HepG2 (cell line): Measurements from ENCODE around the gene EPC2. TPM values are rescaled to one million over a fixed set of nuclear protein-coding genes. Genes with fewer than 3 reads are reported as not detected.

ENCODE experiments used
- ATAD3A ChIP-seq: sonication (generic); formaldehyde crosslinking; IDR thresholded peaks from 2 replicates; pipeline ENCODE4 v1.4.0; 2020; ENCODE audit warnings: missing genetic modification reagents
- BCL6 ChIP-seq: IDR thresholded peaks from 2 replicates; pipeline ENCODE4 v1.6.1; 2016; ENCODE audit warnings: missing genetic modification reagents, missing compliant biosample characterization
- CREB3 ChIP-seq: sonication (generic); formaldehyde crosslinking; IDR thresholded peaks from 2 replicates; pipeline ENCODE4 v1.5.0; 2020; ENCODE audit warnings: missing genetic modification reagents
- FOSL1 ChIP-seq: sonication (generic); formaldehyde crosslinking; IDR thresholded peaks from 2 replicates; pipeline ENCODE4 v1.9.0; 2021; ENCODE audit warnings: missing genetic modification reagents, borderline replicate concordance
- JDP2 ChIP-seq: sonication (generic); formaldehyde crosslinking; IDR thresholded peaks from 2 replicates; pipeline ENCODE4 v1.8.1; 2022; ENCODE audit warnings: missing genetic modification reagents, borderline replicate concordance
- KMT2A ChIP-seq: sonication (generic); formaldehyde crosslinking; IDR thresholded peaks from 2 replicates; pipeline ENCODE4 v1.4.0; 2020; ENCODE audit warnings: missing genetic modification reagents
- LBX2 ChIP-seq: sonication (generic); formaldehyde crosslinking; IDR thresholded peaks from 2 replicates; pipeline ENCODE4 v1.5.0; 2020; ENCODE audit warnings: missing genetic modification reagents, mild to moderate bottlenecking, borderline replicate concordance
- PBX3 ChIP-seq: sonication (generic); formaldehyde crosslinking; IDR thresholded peaks from 2 replicates; pipeline ENCODE4 v1.8.1; 2023; ENCODE audit warnings: missing genetic modification reagents, inconsistent platforms, borderline replicate concordance
- TEF ChIP-seq: sonication (generic); formaldehyde crosslinking; IDR thresholded peaks from 2 replicates; pipeline ENCODE4 v1.5.0; 2020; ENCODE audit warnings: missing genetic modification reagents
- ZBED4 ChIP-seq: sonication (generic); formaldehyde crosslinking; IDR thresholded peaks from 2 replicates; pipeline ENCODE4 v1.4.0; 2020; ENCODE audit warnings: missing genetic modification reagents, borderline replicate concordance
- ZBTB25 ChIP-seq: IDR thresholded peaks from 2 replicates; pipeline ENCODE4 v1.6.1; 2018; ENCODE audit warnings: missing genetic modification reagents
- ZBTB7B ChIP-seq: sonication (generic); formaldehyde crosslinking; IDR thresholded peaks from 2 replicates; pipeline ENCODE4 v1.4.0; 2020; ENCODE audit warnings: missing genetic modification reagents
- ZKSCAN1 ChIP-seq: fragments of 150-350 bp; IDR thresholded peaks from 2 replicates; pipeline ENCODE4 v1.6.1; 2014; ENCODE audit warnings: low read length
- ZNF10 ChIP-seq: sonication (generic); formaldehyde crosslinking; IDR thresholded peaks from 2 replicates; pipeline ENCODE4 v1.4.0; 2020; ENCODE audit warnings: mild to moderate bottlenecking, low read depth, missing genetic modification reagents, borderline replicate concordance
- ZNF333 ChIP-seq: sonication (generic); formaldehyde crosslinking; IDR thresholded peaks from 2 replicates; pipeline ENCODE4 v1.4.0; 2020; ENCODE audit warnings: mild to moderate bottlenecking, missing genetic modification reagents, borderline replicate concordance
- ZNF564 ChIP-seq: sonication (generic); formaldehyde crosslinking; IDR thresholded peaks from 2 replicates; pipeline ENCODE4 v1.8.1; 2023; ENCODE audit warnings: mild to moderate bottlenecking, missing genetic modification reagents
- ZNF598 ChIP-seq: sonication (generic); formaldehyde crosslinking; IDR thresholded peaks from 2 replicates; pipeline ENCODE4 v1.5.1; 2020; ENCODE audit warnings: mild to moderate bottlenecking, missing genetic modification reagents, borderline replicate concordance
- ZNF639 ChIP-seq: conservative IDR thresholded peaks from 2 replicates; pipeline ENCODE4 v1.6.1; 2018; ENCODE audit warnings: missing genetic modification reagents
- polyA plus RNA-seq, 8 experiments: library from polyadenylated mRNA; depleted of rRNA in 3 of 8; stranded (reverse) in 7 of 8; unstranded in 1 of 8; fragments of >200 nt; fragmentation: Illumina TruSeq in 4 of 8; extraction: Trizol in 4 of 8; gene quantifications; 2 replicates each; pipeline versions ENCODE4 v1.2.1 to v1.2.3, GENCODE V29; 2011 to 2016; ENCODE audit warnings: low read depth in 4 of 8, missing spikeins in 1 of 8, mixed read lengths in 1 of 8; ENCODE audit not compliant: insufficient read depth in 1 of 8
- total RNA-seq, 5 experiments: library from RNA; depleted of rRNA; stranded (reverse); fragments of >200 nt; fragmentation: Illumina TruSeq; extraction: Trizol; gene quantifications; 2 replicates each; pipeline ENCODE4 v1.2.3, GENCODE V29; 2016; ENCODE audit warnings: low read depth in 1 of 5

EPC2 gene
- total and polyA plus RNA-seq, 2 of the 13 experiments (the other 11 are each of a cell fraction or from before 2014, with no cell fraction given), result 20.5 to 22.0 TPM

GRCh38 chr2:148645539-148646230 lies 1.1 kb downstream of the EPC2 start (continued):
- TF ChIP-seq ZBED4 (CRISPR knock-in tag), result no peak
- TF ChIP-seq ZBTB7B (CRISPR knock-in tag), result no peak
- TF ChIP-seq ZNF564 (CRISPR knock-in tag), result peak; percentile 40; the same call in 1 of the 2 replicates
- no peak; the same call in 1 of the 2 replicates for TF ChIP-seq KMT2A
- no peak for TF ChIP-seq TEF (CRISPR knock-in tag)
- TF ChIP-seq LBX2 (CRISPR knock-in tag), result no peak
- no peak for TF ChIP-seq ZBTB25 (CRISPR knock-in tag)
- TF ChIP-seq ZNF333 (CRISPR knock-in tag), result no peak
- no peak for TF ChIP-seq PBX3 (CRISPR knock-in tag)
- TF ChIP-seq JDP2 (CRISPR knock-in tag), result no peak
- no peak for TF ChIP-seq ATAD3A (CRISPR knock-in tag)
- TF ChIP-seq CREB3, result no peak
- TF ChIP-seq FOSL1 (CRISPR knock-in tag), result no peak
- TF ChIP-seq ZNF10, result no peak
- TF ChIP-seq ZNF639 (CRISPR knock-in tag), result no peak
- 0 out of 2 replicates have a peak, but pooled peaks have one; percentile 24 for TF ChIP-seq ZNF598 (CRISPR knock-in tag)
- TF ChIP-seq BCL6 (CRISPR knock-in tag), result 0 out of 2 replicates have a peak, but pooled peaks have one; percentile 8
- TF ChIP-seq ZKSCAN1, result no peak
